Measurements from ENCODE around the gene STT3A. TPM values are rescaled to one million over a fixed set of nuclear protein-coding genes. Genes with fewer than 3 reads are reported as not detected.

The STT3A gene
- polyA plus RNA-seq, 1 donor (not counting 4 experiments of a cell fraction or from before 2014, with no cell fraction given): 183 TPM

DNA sequence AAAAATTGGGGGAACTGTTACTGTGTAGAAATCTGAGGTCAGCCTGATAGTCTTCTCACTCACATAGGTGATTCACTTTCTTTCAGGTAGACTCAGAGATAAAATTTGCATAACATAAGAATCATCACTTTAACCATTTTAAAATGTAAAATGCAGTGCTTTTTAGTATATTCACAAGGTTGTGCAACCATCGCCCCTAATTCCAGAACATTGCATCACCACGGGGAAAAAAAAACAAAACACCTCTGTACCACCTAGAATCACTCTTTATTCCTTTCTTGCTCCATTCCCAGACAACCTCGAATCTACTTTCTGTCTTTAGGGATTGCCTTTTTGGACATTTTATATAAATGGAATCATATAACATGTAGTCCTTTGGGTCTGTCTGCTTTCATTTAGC, 53.2 kb downstream of the STT3A start:
- Histone ChIP-seq H3K36me3 (ENCODE audit: control insufficient read depth in 2 of 2, extremely low read depth in 1 of 2, insufficient read depth in 2 of 2, low read length in 2 of 2) (peaks cover 0 to 12% of the 10 kb centered on the region in 2 experiments), H3K27me3 (ENCODE audit: control insufficient read depth, extremely low read depth, insufficient read depth, low read length) (no peaks in the 10 kb centered on the region), H3K9me3 (ENCODE audit: control insufficient read depth, low read depth, low read length) (no peaks in the 10 kb centered on the region), H3K4me3 (ENCODE audit: control insufficient read depth in 2 of 3, extremely low read depth in 1 of 3, insufficient read depth in 2 of 3, low read depth in 1 of 3, low read length in 3 of 3) (no peak overlapping the region), H3K4me2 (ENCODE audit: control insufficient read depth, extremely low read depth, insufficient read depth, low read depth, low read length) (no peak overlapping the region), H3K79me2 (ENCODE audit: control insufficient read depth, insufficient read depth, low read length) (no peaks in the 10 kb centered on the region), H3K27ac (ENCODE audit: control insufficient read depth, insufficient read depth, low read length) (no peak overlapping the region), H3K4me1 (ENCODE audit: control insufficient read depth, extremely low read depth, insufficient read depth, low read length) (no peaks in the 10 kb centered on the region), H3K9me1 (ENCODE audit: control insufficient read depth, extremely low read depth, insufficient read depth, low read length) (no peaks in the 10 kb centered on the region), H3K9ac (ENCODE audit: control insufficient read depth, extremely low read depth, insufficient read depth, low read length) (no peak overlapping the region), H2AFZ (ENCODE audit: control insufficient read depth, low read length) (no peak overlapping the region), H4K20me1 (ENCODE audit: control insufficient read depth, extremely low read depth, insufficient read depth, low read length) (no peaks in the 10 kb centered on the region)
- dilution Hi-C loops (cut with MboI; ENCODE audit: extremely low pct_ligation_motif_present, low sequenced_read_pairs): no loop called here
- DNase-seq (ENCODE audit: low read depth, low spot score): no peak
- no peak for FAIRE-seq
- no peak for TF ChIP-seq EZH2 (IDR thresholded peaks at IDR 0.05; ENCODE audit: low read length)
- TF ChIP-seq, protein P1, sequence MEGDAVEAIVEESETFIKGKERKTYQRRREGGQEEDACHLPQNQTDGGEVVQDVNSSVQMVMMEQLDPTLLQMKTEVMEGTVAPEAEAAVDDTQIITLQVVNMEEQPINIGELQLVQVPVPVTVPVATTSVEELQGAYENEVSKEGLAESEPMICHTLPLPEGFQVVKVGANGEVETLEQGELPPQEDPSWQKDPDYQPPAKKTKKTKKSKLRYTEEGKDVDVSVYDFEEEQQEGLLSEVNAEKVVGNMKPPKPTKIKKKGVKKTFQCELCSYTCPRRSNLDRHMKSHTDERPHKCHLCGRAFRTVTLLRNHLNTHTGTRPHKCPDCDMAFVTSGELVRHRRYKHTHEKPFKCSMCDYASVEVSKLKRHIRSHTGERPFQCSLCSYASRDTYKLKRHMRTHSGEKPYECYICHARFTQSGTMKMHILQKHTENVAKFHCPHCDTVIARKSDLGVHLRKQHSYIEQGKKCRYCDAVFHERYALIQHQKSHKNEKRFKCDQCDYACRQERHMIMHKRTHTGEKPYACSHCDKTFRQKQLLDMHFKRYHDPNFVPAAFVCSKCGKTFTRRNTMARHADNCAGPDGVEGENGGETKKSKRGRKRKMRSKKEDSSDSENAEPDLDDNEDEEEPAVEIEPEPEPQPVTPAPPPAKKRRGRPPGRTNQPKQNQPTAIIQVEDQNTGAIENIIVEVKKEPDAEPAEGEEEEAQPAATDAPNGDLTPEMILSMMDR (optimal IDR thresholded peaks at IDR 0.05 in 1 of 3, IDR thresholded peaks at IDR 0.05 in 1 of 3, conservative IDR thresholded peaks at IDR 0.05 in 1 of 3; ENCODE audit: extremely low read depth in 1 of 3, insufficient read depth in 2 of 3, low read length in 3 of 3): no peak

DNA sequence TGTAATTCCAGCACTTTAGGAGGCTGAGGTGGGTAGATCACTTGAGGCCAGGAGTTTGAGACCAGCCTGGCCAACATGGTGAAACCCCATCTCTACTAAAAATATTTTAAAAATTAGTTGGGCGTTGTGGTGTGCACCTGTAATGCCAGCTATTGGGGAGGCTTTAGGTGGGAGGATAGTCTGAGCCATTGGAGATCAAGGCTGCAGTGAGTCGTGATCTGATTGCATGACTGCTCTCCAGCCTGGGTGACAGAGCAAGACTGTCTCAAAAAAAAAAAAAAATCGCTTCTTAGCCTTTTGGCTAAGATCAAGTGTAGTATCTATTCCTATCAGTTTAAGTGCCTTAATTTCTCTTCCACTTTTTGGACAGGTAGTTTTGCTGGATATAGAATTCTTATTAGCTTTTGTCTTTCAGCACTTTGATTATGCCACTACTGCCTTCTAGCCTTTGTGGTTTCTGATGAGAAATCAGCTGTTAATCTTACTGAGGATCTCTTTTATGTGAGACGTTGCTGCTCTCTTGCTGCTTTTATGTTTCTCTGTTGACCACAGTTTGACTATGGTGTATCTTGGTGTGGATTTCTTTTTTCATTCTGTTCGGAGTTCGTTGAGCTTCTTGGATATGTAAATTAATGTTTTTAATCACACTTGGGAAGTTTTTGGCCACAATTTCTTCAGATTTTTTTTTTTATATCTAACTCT, 57.0 kb downstream of the STT3A start:
- DNase-seq (ENCODE audit: low read depth, low spot score): no peak
- no peaks in the 10 kb centered on the region for H3K9me3 ChIP-seq (ENCODE audit: control insufficient read depth, low read depth, low read length)
- no peaks in the 10 kb centered on the region for H3K4me1 ChIP-seq (ENCODE audit: control insufficient read depth, extremely low read depth, insufficient read depth, low read length)
- H3K27ac ChIP-seq (ENCODE audit: control insufficient read depth, insufficient read depth, low read length): no peak overlapping the region
- H3K9ac ChIP-seq (ENCODE audit: control insufficient read depth, extremely low read depth, insufficient read depth, low read length): no peak overlapping the region
- H4K20me1 ChIP-seq (ENCODE audit: control insufficient read depth, extremely low read depth, insufficient read depth, low read length): no peaks in the 10 kb centered on the region
- H3K4me2 ChIP-seq (ENCODE audit: control insufficient read depth, extremely low read depth, insufficient read depth, low read depth, low read length): no peak overlapping the region
- FAIRE-seq: no peak
- no peaks in the 10 kb centered on the region for H3K27me3 ChIP-seq (ENCODE audit: control insufficient read depth, extremely low read depth, insufficient read depth, low read length)
- no peak overlapping the region for H3K4me3 ChIP-seq (ENCODE audit: control insufficient read depth in 2 of 3, extremely low read depth in 1 of 3, insufficient read depth in 2 of 3, low read depth in 1 of 3, low read length in 3 of 3)
- TF ChIP-seq EZH2 (IDR thresholded peaks at IDR 0.05; ENCODE audit: low read length): no peak
- TF ChIP-seq, protein P1 (optimal IDR thresholded peaks at IDR 0.05 in 1 of 3, IDR thresholded peaks at IDR 0.05 in 1 of 3, conservative IDR thresholded peaks at IDR 0.05 in 1 of 3; ENCODE audit: extremely low read depth in 1 of 3, insufficient read depth in 2 of 3, low read length in 3 of 3): no peak
- H2AFZ ChIP-seq (ENCODE audit: control insufficient read depth, low read length): no peak overlapping the region
- peaks cover 3 to 14% of the 10 kb centered on the region in 2 experiments for H3K36me3 ChIP-seq (ENCODE audit: control insufficient read depth in 2 of 2, extremely low read depth in 1 of 2, insufficient read depth in 2 of 2, low read length in 2 of 2)
- H3K79me2 ChIP-seq (ENCODE audit: control insufficient read depth, insufficient read depth, low read length): no peaks in the 10 kb centered on the region
- no peaks in the 10 kb centered on the region for H3K9me1 ChIP-seq (ENCODE audit: control insufficient read depth, extremely low read depth, insufficient read depth, low read length)
- dilution Hi-C loops (cut with MboI; ENCODE audit: extremely low pct_ligation_motif_present, low sequenced_read_pairs): no loop called here
